ENCODE measurements around the gene DGCR8.

DGCR8 gene

DNA sequence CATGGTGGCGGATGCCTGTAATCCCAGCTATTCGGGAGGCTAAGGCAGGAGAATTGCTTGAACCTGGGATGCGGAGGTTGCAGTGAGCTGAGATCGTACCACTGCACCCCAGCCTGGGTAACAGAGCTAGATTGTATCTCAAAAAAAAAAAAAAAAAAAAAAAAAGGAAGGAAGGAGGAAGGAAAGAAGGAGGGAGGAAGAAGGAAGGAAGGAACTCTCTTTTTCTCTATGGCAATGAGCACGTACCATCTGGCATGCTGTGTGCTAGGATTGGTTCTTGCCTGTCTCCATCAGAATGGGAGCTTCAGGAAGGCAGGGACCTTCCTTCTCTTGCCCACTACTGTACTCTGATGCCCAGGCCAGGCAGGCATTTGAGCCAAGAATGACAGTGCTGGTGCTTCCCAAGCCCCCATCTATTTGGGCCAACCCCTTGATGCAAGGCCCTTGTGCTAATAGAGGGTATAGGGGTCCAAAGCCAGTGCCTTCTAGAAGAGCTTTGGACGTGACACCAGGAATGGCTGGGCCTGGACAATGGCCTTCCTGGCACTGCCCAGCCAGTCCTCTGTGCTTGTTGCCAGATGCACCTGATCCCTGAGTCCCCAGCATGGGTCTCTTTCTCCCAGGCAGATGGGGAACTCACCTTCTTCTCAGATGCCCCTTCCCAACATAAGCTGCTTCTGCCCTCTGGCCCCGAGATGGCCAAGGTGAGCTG is 10.6 kb upstream of the DGCR8 start:
- TF ChIP-seq, protein P1, sequence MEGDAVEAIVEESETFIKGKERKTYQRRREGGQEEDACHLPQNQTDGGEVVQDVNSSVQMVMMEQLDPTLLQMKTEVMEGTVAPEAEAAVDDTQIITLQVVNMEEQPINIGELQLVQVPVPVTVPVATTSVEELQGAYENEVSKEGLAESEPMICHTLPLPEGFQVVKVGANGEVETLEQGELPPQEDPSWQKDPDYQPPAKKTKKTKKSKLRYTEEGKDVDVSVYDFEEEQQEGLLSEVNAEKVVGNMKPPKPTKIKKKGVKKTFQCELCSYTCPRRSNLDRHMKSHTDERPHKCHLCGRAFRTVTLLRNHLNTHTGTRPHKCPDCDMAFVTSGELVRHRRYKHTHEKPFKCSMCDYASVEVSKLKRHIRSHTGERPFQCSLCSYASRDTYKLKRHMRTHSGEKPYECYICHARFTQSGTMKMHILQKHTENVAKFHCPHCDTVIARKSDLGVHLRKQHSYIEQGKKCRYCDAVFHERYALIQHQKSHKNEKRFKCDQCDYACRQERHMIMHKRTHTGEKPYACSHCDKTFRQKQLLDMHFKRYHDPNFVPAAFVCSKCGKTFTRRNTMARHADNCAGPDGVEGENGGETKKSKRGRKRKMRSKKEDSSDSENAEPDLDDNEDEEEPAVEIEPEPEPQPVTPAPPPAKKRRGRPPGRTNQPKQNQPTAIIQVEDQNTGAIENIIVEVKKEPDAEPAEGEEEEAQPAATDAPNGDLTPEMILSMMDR (conservative IDR thresholded peaks at IDR 0.05; ENCODE audit: low read depth, low read length): no peak
- no peak for DNase-seq (ENCODE audit: low read depth)
- H3K4me3 ChIP-seq (ENCODE audit: low read depth, low read length): no peak overlapping the region

DNA sequence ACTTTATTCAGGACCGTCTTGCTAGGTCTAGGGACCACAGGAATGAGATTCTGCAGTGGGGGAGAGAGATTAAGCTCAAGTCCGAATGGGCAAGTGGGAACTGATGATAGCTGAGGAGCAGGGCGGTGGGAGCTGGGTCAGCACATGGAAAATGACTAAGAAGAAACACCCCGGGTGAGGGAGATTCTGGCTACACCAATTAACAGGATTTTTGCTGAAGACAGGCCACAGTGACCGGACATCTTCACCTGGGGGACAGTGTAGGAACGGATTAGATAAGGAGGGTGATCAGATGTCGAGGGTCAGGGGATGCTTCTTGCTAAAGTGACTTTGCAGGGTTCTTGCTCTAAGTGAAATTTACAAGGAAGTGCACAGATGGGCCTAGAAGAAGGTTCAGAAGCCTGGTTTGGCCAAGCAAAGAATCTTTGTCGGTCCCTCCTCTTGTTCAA is 8.5 kb upstream of the DGCR8 start:
- TF ChIP-seq, protein P1 (conservative IDR thresholded peaks at IDR 0.05; ENCODE audit: low read depth, low read length): no peak
- no peak for DNase-seq (ENCODE audit: low read depth)
- no peak overlapping the region for H3K4me3 ChIP-seq (ENCODE audit: low read depth, low read length)

DNA sequence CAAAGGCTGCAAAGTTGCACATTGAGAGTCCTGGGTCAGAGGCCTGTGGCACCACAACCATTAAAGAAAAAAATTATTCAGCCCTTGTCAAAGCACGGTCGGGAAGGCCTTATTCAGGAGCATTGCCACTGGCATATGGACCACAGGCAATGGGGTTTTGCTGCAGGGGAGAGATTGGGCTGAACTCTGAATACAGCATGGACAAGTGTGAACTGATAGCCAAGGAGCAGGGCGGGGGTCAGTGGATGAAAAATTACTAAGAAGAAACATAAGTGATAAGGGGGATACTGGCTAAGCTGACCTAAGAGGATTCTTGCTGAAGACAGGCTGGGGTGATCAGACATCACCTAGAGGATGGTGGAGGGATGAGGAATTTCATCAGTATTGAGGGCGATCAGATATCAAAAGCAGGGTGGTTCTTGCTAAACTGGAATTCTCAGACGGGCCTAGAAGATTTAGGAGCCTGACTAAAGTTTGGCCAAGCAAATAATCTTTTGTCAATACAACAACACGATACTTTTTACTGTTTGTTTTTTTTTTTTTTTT is 3.3 kb upstream of the DGCR8 start:
- DNase-seq (ENCODE audit: low read depth): no peak
- no peak overlapping the region for H3K4me3 ChIP-seq (ENCODE audit: low read depth, low read length)
- TF ChIP-seq, protein P1 (conservative IDR thresholded peaks at IDR 0.05; ENCODE audit: low read depth, low read length): no peak

DNA sequence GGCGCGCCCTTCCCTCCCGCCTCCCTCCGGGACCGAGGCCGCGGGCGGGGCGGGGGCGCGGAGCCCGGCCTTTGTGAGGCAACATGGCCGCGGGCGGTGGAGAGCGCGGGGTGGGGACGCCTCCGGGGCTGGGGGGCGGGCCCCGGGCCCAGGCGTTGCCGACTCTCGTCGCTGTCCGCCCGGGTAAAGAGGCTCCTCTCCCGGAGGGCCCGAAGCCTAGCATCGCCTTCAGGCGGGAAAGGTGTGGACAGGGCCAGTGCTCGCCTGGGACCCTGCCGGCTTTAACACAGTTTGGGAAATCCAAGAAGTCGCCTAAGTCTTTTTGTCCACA is 369 bp downstream of the DGCR8 start:
- H3K4me3 ChIP-seq (ENCODE audit: low read depth, low read length): peak overlapping the region; percentile 78
- TF ChIP-seq, protein P1 (conservative IDR thresholded peaks at IDR 0.05; ENCODE audit: low read depth, low read length): no peak
- peak; percentile 41 for DNase-seq (ENCODE audit: low read depth)

DNA sequence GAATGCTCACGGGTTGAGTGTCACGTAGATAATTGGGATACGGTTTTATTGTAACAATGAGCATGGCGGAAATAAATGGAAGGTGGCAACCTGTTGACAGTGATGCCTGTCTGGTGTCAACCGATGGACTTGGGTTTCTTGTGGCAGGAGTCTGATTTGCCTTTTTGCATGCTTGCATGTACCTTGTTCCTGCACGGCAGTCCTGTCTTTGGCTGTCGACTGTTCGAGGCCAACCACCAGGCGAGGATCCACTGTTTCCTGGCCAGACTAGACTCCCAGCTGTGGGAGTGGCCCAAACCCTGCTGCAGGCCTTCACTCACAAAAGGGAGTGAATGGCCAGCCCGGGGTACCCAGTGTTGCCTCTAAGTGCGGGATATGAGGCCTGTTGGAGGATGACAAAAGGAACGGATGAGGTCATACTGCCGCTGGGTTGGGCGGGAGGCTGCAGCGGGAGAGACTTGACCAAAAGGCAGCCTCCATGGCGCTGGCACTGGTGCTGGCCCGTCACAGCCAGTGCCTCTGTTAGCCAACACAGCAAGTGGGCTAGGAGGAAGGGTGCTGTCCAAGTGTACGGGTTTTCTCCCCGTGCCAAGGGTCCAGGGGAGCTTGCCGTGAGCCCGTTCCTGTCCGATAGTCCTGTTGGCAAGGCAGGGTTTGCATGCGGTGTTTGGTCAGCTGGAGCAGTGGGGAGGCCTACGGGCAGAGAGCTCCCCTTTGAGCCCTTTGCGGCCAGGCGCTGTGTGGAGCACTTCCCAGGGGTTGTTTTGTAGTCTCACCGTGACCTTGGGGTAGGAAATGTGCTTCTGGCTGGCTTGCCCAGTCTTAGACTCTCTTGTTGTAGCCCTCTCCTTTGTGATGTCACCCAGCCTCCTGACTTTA is 974 bp downstream of the DGCR8 start:
- peak; percentile 59 for DNase-seq (ENCODE audit: low read depth)
- peak overlapping the region; percentile 78 for H3K4me3 ChIP-seq (ENCODE audit: low read depth, low read length)
- TF ChIP-seq, protein P1 (conservative IDR thresholded peaks at IDR 0.05; ENCODE audit: low read depth, low read length): no peak

DNA sequence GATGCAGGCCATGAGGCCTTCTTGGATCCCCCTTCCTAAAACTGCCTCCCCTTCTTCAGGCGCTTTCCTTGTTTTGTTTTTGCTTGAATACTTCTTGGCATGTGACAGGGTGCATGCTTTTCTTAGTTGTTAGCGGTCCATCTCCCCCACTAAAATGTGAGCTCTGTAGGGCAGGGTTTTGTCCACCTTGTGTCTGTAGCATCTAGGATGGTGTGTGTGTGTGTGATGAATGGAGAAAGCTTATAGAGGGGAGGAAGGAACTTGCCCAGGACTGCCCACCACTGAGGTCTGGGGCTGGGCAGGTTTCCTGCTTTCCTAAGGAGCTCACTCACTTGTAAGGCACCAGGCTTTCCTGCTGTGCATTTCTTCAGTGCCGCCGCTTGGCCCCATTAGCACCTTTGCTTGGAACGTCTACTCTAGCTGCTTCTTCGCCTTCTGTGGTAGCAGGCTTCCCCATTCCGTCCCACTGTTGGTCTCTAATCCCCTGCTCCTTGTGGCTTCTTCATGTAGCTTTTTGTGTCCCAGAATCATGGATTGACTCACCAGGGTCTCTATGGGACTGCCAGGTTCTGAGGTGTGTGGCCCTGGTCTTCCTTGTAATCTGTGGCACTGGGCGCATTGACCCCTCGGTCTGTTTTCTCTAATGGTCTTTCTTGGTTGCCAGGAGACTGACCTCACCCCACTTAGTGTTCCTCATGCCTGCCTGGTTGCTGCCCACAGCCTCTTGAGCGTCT is 3.3 kb downstream of the DGCR8 start:
- TF ChIP-seq, protein P1 (conservative IDR thresholded peaks at IDR 0.05; ENCODE audit: low read depth, low read length): no peak
- DNase-seq (ENCODE audit: low read depth): peak; percentile 7
- no peak overlapping the region for H3K4me3 ChIP-seq (ENCODE audit: low read depth, low read length)

Measured in choroid plexus epithelial cell (primary cell).